MM.1S (cell line): ENCODE measurements around the gene RASGRP1.

Experiments used
- DNase-seq: peaks from one replicate; pipeline ENCODE4 v3.0.0-alpha.2; 2015
- H2AFZ ChIP-seq: fragments of 300-600 bp; sonication (generic); 2 replicates; pipeline ENCODE4 v1.6.0; 2016; ENCODE audit warnings: antibody characterized with exemption, low read length
- H3F3A ChIP-seq: fragments of 300-600 bp; sonication (generic); 2 replicates; pipeline ENCODE4 v1.6.1; 2016; ENCODE audit warnings: mild to moderate bottlenecking, antibody characterized with exemption, low read length, moderate library complexity, mixed read lengths; ENCODE audit not compliant: insufficient read depth
- H3K27ac ChIP-seq: fragments of 300-600 bp; sonication (generic); 2 replicates; pipeline ENCODE4 v1.5.1; 2016; ENCODE audit warnings: mild to moderate bottlenecking, low read length
- H3K27me3 ChIP-seq: fragments of 300-600 bp; sonication (generic); replicated peaks from 2 replicates; pipeline ENCODE4 v1.6.0; 2016; ENCODE audit warnings: low read length; ENCODE audit not compliant: insufficient read depth
- H3K36me3 ChIP-seq: fragments of 300-600 bp; sonication (generic); replicated peaks from 2 replicates; pipeline ENCODE4 v1.6.1; 2016; ENCODE audit warnings: mild to moderate bottlenecking, low read length, mixed read lengths; ENCODE audit not compliant: insufficient read depth
- H3K4me1 ChIP-seq: fragments of 300-600 bp; sonication (generic); 2 replicates; pipeline ENCODE4 v1.6.1; 2016; ENCODE audit warnings: low read length, mixed read lengths
- H3K4me2 ChIP-seq: fragments of 300-600 bp; sonication (generic); 2 replicates; pipeline ENCODE4 v1.6.0; 2016; ENCODE audit warnings: low read depth, low read length
- H3K4me3 ChIP-seq: fragments of 300-600 bp; sonication (generic); 2 replicates; pipeline ENCODE4 v1.5.1; 2016; ENCODE audit warnings: low read length, mixed read lengths
- H3K79me2 ChIP-seq: fragments of 300-600 bp; sonication (generic); 2 replicates; pipeline ENCODE4 v1.6.1; 2016; ENCODE audit warnings: mixed run types, low read length, mixed read lengths
- H3K9ac ChIP-seq: fragments of 300-600 bp; sonication (generic); 2 replicates; pipeline ENCODE4 v1.6.1; 2016; ENCODE audit warnings: low read length, mixed read lengths
- H3K9me2 ChIP-seq: fragments of 300-600 bp; sonication (generic); replicated peaks from 2 replicates; pipeline ENCODE4 v1.6.1; 2016; ENCODE audit warnings: mild to moderate bottlenecking, low read length, mixed read lengths; ENCODE audit not compliant: insufficient read depth
- H3K9me3 ChIP-seq: fragments of 300-600 bp; sonication (generic); replicated peaks from 2 replicates; pipeline ENCODE4 v1.6.1; 2016; ENCODE audit warnings: mild to moderate bottlenecking, low read length, mixed read lengths; ENCODE audit not compliant: insufficient read depth
- H4K20me1 ChIP-seq: fragments of 300-600 bp; sonication (generic); 2 replicates; pipeline ENCODE4 v1.6.1; 2016; ENCODE audit warnings: mild to moderate bottlenecking, low read length, moderate library complexity, mixed read lengths; ENCODE audit not compliant: insufficient read depth
- EZH2 ChIP-seq: fragments of 300-600 bp; sonication (generic); optimal IDR thresholded peaks from 2 replicates; pipeline ENCODE3; 2017; ENCODE audit warnings: low read depth, mild to moderate bottlenecking, antibody characterized with exemption, low read length, mixed read lengths
- EZH2phosphoT487 ChIP-seq: fragments of 300-600 bp; sonication (generic); IDR thresholded peaks from 2 replicates; pipeline ENCODE4 v1.6.1; 2018; ENCODE audit warnings: antibody characterized with exemption, low read length
- TF ChIP-seq, protein P1 (sequence below): fragments of 300-600 bp; sonication (generic); IDR thresholded peaks from 2 replicates; pipeline ENCODE4 v1.5.1; 2016; ENCODE audit warnings: antibody characterized with exemption, low read length, mixed read lengths

Gene RASGRP1

DNA sequence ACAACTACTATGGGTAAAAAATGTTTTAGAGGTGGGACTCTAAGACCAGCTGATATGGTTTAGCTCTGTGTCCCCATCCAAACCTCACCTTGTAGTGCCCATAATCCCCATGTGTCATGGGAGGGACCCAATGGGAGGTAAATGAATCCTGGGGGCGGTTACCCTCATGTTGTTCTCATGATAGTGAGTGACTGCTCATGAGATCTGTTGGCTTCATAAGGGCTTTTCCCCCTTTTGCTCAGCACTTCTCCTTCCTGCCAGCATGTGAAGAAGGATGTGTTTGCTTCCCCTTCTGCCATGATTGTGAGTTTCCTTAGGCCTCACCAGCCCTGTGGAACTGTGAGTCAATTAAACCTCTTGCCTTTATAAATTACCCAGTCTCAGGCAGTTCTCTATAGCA lies 65.0 kb downstream of the RASGRP1 start:
- no peaks in the 10 kb centered on the region for H3K4me1 ChIP-seq
- H3K9ac ChIP-seq: no peak overlapping the region
- no peak for DNase-seq
- no peak overlapping the region for H3K4me3 ChIP-seq
- no peak overlapping the region for H2AFZ ChIP-seq
- H4K20me1 ChIP-seq: no peaks in the 10 kb centered on the region
- no peaks in the 10 kb centered on the region for H3F3A ChIP-seq
- no peaks in the 10 kb centered on the region for H3K9me2 ChIP-seq
- H3K27me3 ChIP-seq: no peaks in the 10 kb centered on the region
- TF ChIP-seq EZH2phosphoT487: no peak
- TF ChIP-seq EZH2: no peak
- TF ChIP-seq, protein P1, sequence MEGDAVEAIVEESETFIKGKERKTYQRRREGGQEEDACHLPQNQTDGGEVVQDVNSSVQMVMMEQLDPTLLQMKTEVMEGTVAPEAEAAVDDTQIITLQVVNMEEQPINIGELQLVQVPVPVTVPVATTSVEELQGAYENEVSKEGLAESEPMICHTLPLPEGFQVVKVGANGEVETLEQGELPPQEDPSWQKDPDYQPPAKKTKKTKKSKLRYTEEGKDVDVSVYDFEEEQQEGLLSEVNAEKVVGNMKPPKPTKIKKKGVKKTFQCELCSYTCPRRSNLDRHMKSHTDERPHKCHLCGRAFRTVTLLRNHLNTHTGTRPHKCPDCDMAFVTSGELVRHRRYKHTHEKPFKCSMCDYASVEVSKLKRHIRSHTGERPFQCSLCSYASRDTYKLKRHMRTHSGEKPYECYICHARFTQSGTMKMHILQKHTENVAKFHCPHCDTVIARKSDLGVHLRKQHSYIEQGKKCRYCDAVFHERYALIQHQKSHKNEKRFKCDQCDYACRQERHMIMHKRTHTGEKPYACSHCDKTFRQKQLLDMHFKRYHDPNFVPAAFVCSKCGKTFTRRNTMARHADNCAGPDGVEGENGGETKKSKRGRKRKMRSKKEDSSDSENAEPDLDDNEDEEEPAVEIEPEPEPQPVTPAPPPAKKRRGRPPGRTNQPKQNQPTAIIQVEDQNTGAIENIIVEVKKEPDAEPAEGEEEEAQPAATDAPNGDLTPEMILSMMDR: no peak
- H3K9me3 ChIP-seq: no peaks in the 10 kb centered on the region
- H3K27ac ChIP-seq: no peak overlapping the region
- H3K79me2 ChIP-seq: no peaks in the 10 kb centered on the region
- no peak overlapping the region for H3K4me2 ChIP-seq
- H3K36me3 ChIP-seq: no peaks in the 10 kb centered on the region

DNA sequence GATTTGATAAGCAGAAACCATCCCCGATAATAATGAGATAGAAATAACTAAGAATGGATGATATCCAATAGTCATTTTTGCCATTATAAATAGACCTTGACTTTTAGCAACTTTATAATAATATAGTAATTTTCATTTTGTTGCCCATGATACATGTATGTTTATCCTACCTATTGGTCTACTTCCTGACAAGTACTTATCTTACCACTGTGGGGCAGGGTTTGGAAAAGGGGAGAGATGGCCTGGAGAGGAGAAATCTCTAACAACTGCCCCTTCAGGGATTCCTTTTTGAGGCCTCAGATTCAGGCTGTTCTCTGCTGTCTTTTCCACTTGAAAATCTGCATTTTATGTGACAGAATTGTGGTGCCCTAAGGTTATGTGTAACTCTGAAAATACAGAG lies 68.5 kb downstream of the RASGRP1 start:
- Histone ChIP-seq H3K4me3 (no peak overlapping the region), H3K36me3 (no peaks in the 10 kb centered on the region), H3K9me3 (no peaks in the 10 kb centered on the region), H3F3A (no peaks in the 10 kb centered on the region), H3K9ac (no peak overlapping the region), H4K20me1 (no peaks in the 10 kb centered on the region), H3K9me2 (no peaks in the 10 kb centered on the region), H3K27me3 (no peaks in the 10 kb centered on the region), H3K79me2 (no peaks in the 10 kb centered on the region), H3K27ac (no peak overlapping the region), H3K4me1 (no peaks in the 10 kb centered on the region), H2AFZ (no peak overlapping the region), H3K4me2 (no peak overlapping the region)
- no peak for DNase-seq
- TF ChIP-seq EZH2: no peak
- no peak for TF ChIP-seq EZH2phosphoT487
- TF ChIP-seq, protein P1: no peak

DNA sequence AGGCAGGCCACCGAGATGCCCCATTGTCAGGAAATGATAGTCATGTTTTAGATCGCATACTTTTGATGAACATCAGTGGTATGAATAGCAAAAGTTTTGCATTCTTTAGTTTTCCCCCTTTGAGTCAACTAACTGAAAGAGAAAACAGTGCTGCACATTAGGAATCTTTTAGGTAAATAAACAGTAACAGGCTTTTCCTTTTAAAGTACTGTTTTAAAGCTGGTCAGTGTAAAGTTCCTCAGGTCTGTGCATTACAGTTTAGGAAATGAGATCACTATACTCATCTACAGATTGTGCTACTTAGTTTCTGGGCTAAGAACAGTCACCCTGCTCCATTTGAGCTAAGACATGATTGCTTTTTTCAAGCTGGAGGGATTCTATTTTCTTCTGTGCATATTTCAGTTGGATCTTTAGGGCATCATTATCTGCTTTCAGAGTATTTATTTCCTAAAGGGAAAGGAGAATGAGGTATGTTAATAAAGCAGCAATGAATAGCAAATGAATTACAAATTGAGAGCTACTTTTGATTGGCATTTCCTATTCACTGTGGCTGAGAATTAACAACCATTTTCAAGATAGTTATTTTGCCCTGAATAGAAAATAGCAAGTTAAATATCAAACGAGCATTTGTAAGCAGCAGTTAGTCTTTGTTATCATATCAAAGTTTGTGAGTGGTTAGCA lies 74.2 kb downstream of the RASGRP1 start:
- Histone ChIP-seq H2AFZ (no peak overlapping the region), H4K20me1 (no peaks in the 10 kb centered on the region), H3K4me1 (no peaks in the 10 kb centered on the region), H3K9me3 (no peaks in the 10 kb centered on the region), H3K27ac (no peak overlapping the region), H3K27me3 (no peaks in the 10 kb centered on the region), H3K4me3 (no peak overlapping the region), H3K79me2 (no peaks in the 10 kb centered on the region), H3F3A (no peaks in the 10 kb centered on the region), H3K36me3 (no peaks in the 10 kb centered on the region), H3K9me2 (no peaks in the 10 kb centered on the region), H3K4me2 (no peak overlapping the region), H3K9ac (no peak overlapping the region)
- no peak for DNase-seq
- no peak for TF ChIP-seq EZH2
- no peak for TF ChIP-seq EZH2phosphoT487
- TF ChIP-seq, protein P1: no peak
